HG02840 (cell line): Measurements from ENCODE around the gene CRYAA.
"Not testable (repeated sequence)": the region's sequence is repeated elsewhere in the genome, so short reads cannot be mapped to it uniquely, and the experiment has no call there.

ENCODE experiments used
- ATAC-seq: cut with Tn5 transposase; IDR thresholded peaks from one replicate; pipeline ENCODE4 v1.9.1; 2021; ENCODE audit warnings: mild to moderate bottlenecking, moderate library complexity, moderate number of reproducible peaks; ENCODE audit not compliant: unreplicated experiment, low FRiP score

CRYAA gene, protein sequence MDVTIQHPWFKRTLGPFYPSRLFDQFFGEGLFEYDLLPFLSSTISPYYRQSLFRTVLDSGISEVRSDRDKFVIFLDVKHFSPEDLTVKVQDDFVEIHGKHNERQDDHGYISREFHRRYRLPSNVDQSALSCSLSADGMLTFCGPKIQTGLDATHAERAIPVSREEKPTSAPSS

GRCh38 chr21:43168708-43169107, at the start of gene CRYAA:
TSS of gene CRYAA (plus strand) at chr21:43169008. CDS start at chr21:43169100, 92 bp downstream.
- ATAC-seq: not testable (repeated sequence)

GRCh38 chr21:43130094-43130493, 38.7 kb upstream of the CRYAA start:
- not testable (repeated sequence) for ATAC-seq

GRCh38 chr21:43134520-43134919, 34.3 kb upstream of the CRYAA start:
- ATAC-seq: not testable (repeated sequence)

DNA sequence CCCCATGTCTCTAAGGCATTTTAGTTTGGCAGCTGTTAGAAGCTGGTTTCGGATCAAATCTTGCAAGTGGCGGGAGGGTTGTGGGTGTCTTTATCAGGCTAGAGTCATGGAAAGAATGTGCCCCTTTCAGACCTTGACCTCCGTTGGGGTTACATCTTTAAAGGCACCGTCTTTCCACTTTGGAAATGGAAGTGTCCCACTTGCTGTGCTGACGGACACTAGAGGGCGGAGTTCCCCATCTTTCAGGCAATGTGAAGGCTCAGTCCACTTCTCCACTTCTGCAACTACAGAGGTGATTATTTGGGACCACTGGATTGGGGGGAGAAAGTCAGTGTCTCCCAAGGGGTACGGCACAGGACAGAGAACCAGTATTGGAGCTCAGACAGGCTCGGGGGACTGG, 29.9 kb upstream of the CRYAA start:
- not testable (repeated sequence) for ATAC-seq

- ATAC-seq: not testable (repeated sequence)
Observed at GRCh38 chr21:43141407-43141806, 27.4 kb upstream of the CRYAA start.

DNA sequence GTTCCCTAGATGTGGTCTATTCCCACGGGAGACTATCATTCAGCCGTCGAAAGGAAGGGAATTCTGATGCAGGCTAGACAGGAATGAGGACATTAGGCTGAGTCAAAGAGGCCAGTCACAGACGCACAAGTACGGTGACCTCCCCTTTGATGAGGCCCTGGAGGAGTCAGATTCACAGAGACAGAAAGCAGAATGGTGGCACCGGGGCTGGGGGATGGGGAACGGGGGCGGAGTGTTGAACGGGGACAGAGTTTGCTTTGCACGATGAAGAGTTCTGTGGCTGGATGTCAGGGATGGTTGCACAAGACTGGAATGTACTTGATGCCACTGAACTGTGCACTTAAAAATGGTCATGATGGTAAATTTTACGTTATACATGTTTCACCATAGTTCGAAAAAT, 22.2 kb upstream of the CRYAA start:
- ATAC-seq: not testable (repeated sequence)

GRCh38 chr21:43147999-43148398, 20.8 kb upstream of the CRYAA start:
- ATAC-seq: not testable (repeated sequence)

- ATAC-seq: not testable (repeated sequence)
Observed at GRCh38 chr21:43149344-43149743, 19.5 kb upstream of the CRYAA start.

DNA sequence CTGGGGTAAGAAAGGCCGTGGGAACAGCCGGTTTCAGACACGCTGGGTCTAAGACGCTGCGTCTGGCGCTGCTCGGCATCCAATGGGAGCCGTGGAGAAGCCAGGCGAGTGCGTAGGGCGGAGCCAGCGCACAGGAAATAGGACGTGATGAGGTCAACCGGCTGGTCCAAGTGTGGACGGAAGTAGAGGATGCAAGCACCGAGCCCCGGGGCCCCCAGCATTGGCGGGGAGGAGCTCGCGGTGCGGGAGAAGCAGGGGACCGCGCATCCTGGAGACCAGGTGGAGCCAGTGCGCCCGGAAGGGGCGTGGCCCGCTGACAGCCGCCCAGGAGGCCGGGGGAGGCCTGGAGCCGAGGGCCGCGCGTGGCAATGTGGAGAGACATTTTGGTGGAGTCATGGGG, 15.2 kb upstream of the CRYAA start:
- not testable (repeated sequence) for ATAC-seq

GRCh38 chr21:43159279-43160175, 9.3 kb upstream of the CRYAA start:
- not testable (repeated sequence) for ATAC-seq

DNA sequence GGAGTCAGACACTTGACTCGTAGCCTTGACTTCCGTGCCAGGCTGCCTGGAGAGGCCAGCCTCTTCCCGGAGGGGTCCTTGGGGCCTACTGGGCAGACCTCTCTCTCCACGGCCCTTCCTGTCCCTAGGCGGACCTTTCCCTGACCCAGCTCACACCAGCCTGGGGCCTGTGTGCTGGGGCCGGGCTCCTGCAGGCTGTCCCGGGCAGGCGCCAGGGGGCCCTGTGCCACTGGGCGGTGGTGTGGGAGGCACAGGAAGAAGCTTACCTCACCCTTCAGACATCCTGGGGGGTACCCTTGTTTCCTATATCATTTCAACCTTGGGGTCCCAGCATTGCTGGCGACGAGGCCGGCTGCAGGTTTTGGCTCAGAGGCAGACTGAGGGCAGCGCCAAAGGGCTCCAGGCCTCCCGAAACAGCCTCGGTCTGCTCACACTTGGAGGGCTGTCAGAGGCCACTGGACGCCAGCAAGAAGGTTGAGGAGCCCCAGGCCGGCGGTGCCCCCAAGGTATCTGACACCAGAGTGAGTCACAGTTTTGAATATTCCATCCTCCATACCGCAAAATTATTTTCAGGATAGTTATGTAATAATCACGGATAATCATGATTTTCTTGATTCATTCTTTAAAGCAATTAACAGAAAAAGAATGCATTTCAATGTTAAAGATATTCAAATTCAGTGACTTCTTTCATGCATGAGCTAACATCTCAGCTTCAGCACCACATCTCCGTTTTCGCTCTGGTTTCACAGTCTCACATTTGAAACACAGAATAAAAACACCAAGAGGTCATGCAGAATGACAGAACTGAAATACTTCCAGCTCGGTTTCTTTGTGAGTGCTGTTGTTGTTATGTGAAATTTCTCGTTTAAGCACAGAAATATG, 6.7 kb upstream of the CRYAA start:
- ATAC-seq: not testable (repeated sequence)

DNA sequence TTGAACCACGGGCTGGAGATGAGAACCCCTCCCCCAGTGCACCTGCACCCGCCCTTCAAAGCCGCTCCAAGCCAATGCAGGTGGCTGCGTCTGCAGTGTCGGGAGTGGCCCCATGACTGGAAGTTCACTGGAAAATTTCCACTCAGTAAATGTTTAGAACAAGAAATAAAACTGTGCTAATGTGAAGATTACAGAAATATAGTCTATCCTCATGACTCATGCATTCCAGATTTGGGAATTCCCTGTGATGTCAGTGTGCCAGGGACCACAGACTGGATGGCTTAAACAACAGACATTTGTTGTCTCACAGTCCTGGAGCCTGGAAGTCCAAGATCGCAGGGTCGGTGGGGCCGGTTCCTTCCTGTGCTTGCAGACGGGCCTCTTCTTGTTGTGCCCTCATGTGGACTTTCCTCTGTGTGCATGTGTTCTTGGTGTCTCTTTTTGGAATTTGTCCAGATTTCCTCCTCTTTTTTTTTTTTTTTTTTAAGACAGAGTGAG, 6.1 kb upstream of the CRYAA start:
- ATAC-seq: not testable (repeated sequence)

DNA sequence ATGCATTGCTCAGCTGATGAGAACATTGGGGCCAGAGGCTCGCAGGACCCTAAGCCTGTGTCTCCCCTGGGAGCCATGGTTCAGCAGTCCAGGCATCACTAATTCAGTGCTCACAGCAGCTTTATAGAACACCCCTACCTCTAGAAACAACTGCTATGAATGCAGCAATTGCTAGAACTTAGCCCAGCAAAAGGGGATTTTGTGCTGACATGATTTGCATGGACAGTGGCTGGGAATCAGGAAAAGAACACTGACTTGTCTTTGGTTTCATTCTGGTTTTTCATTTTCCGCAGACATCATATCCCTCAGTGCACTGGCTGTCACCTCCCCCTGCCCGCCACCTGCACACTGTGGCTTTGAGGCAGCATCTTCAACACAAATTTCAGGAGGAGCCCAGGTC, 4.0 kb upstream of the CRYAA start:
- ATAC-seq: peak; percentile 40

DNA sequence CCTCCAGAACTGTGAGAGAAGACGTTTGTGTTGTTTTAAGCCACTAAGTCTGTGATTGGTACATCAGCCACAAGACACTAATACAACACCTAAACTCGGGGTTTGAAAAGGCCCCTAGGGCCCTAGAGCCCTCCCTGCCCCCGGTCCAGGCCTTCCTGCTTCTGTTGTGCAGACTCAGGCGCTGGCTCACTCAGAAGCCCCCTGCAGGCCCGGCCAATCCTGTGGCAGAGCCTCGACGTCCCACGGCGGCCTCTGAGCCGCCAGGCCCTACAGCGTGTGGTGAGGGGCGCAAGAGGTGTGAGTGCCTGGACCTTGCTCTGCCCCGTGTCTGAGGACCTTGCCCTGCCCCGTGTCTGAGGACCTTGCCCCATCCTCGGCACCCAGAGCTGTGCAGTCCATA, 3.1 kb upstream of the CRYAA start:
- not testable (repeated sequence) for ATAC-seq

DNA sequence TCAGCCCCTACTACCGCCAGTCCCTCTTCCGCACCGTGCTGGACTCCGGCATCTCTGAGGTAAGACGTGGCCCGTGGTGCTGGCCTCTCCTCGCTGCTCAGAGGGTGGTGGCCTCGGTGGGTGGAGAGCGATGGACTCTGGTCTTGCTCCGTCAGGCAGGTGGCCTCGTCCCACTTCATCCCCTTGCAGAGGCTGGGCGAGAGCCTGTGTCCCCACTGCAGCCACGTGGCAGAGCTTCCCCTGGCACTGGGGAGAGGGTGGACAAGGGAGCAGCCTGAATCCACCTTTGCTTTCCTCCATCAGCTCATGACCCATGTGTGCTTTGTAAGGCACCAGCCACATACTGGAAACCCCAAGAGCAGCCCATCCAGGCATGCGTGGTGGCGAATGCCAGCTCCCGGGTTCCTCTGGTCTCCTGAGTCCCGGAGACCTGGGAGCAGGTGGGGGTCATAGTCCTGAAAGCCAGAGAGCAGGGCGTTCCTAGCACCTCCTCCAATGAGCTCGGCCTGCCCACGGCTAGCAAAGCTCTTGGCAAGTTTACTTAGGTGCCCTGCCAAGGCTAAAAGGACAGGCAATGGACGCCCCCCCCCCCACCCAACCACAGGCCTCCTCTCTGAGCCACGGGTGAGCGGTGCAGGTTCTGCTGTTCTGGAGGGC, 550 bp downstream of the CRYAA start:
- ATAC-seq: not testable (repeated sequence)

DNA sequence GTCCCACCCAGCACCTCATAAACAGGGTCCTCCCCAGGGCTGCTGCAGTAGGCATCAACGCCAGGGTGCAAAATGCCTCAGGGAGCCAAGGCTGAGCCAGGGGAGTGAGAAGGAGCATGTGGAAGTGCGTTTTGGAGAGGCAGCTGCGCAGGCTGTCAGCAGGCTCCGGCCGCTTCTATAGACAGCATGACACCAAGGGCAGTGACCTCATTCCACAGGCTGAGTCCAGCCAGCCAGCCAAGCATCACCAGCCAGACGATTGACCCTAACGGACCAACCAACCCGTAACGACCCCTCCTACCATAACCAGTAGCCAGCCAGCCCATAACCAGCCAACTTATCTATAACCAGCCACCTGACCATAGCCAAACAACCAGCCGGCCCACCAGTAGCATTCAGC, 1.1 kb downstream of the CRYAA start:
- ATAC-seq: not testable (repeated sequence)

DNA sequence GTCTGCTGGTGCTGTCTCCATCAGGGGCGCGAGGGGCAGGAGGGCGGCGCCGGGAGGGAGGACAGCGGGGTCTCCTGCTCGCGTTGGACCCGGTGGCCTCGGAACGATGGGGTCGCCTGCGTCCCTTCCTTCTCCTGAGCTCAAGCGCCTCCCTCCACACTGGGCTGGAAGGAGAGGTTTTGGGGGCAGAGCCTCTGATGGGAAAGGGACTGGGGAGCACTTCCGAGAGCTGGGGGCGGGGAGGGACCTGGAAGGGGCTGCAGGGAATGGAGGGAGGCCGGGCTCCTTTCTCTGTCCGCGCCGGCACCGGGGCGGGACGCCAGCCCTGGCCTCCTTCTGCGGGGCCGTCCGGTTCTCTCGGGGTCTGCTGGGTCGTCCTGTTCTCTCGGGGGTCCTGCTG, 4.0 kb downstream of the CRYAA start:
- not testable (repeated sequence) for ATAC-seq

DNA sequence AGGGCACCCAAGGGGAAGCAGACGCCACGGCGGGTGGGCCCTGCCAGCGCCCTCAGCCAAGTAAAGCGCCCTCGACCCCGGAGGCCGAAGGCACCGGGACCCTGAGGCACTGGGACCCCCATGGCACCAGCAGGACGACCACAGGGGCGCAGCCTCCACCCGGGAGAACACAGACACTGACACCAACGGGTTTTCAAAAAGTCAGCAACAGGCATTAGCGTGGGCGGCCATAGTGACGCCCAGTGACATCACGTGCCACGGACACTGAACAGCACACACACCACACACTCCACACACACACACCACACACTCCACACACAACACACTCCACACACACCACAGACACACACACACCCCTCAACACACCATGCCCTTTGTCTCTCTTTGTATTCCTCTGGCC, 4.6 kb downstream of the CRYAA start:
- not testable (repeated sequence) for ATAC-seq

DNA sequence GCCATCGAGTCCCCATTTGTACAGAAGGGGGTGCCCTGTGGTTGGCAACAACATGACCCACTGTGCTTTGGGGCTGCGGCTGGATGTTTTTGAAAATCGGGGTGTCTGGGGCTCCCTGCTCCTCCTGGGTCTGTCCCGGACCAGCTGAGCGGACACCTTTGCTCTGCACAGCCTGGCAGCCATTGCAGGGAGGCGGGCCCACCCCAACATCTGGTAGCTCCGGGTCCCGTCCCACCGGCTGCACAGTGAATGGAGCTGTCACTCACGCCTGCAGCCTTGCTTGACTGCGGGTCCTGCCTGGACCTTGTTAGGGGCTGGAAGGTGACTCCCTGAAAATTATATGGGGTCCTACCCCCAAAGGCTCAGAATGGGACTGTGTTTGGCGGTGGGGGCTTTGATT, 5.1 kb downstream of the CRYAA start:
- not testable (repeated sequence) for ATAC-seq

GRCh38 chr21:43174998-43175397, 6.2 kb downstream of the CRYAA start:
- not testable (repeated sequence) for ATAC-seq
